Gastrocnemius medialis (tissue), 4 donors: ENCODE results near the gene STRN3. TPM values are rescaled to one million over a fixed set of nuclear protein-coding genes. Genes with fewer than 3 reads are reported as not detected.

Experiments
- ATAC-seq, 2 donors: fragments of 150-250 bp; one replicate each; pipeline ENCODE4 v1.9.1; 2016
- DNase-seq, 2 donors: peaks; one replicate each; pipeline ENCODE4 v3.0.0-alpha.2; 2019
- H3K27ac ChIP-seq, 4 donors: fragments of 200-600 bp; sonication (generic); 1 replicate in 1 of 4; 2 replicates in 3 of 4; pipeline ENCODE4 v1.5.1; 2016 to 2018; ENCODE audit warnings: mild to moderate bottlenecking in 2 of 4, moderate library complexity in 1 of 4
- H3K27me3 ChIP-seq, 3 donors: fragments of 200-600 bp; sonication (generic) in 2 of 3; 1 replicate in 1 of 3; 2 replicates in 2 of 3; pipeline versions ENCODE4 v1.5.1 to v1.6.0; 2016 to 2019; ENCODE audit warnings: mild to moderate bottlenecking in 1 of 3, moderate library complexity in 1 of 3
- H3K36me3 ChIP-seq, 2 donors: fragments of 200-600 bp; sonication (generic) in 1 of 2; one replicate each; pipeline ENCODE4 v1.5.1; 2017 to 2018
- H3K4me1 ChIP-seq, 2 donors: fragments of 200-600 bp; sonication (generic) in 1 of 2; one replicate each; pipeline ENCODE4 v1.5.1; 2016 to 2017; ENCODE audit warnings: mild to moderate bottlenecking in 2 of 2
- H3K4me3 ChIP-seq, 4 donors: fragments of 200-600 bp; sonication (generic) in 3 of 4; 1 replicate in 1 of 4; 2 replicates in 3 of 4; pipeline ENCODE4 v1.5.1; 2016 to 2019; ENCODE audit warnings: mild to moderate bottlenecking in 2 of 4
- H3K9me3 ChIP-seq, 3 donors: fragments of 200-600 bp; sonication (generic) in 2 of 3; 1 replicate in 1 of 3; 2 replicates in 2 of 3; pipeline ENCODE4 v1.5.1; 2016 to 2019
- CTCF ChIP-seq, 5 experiments: fragments of 450-650 bp in 3 of 5; fragments of 200-600 bp in 2 of 5; sonication (generic) in 2 of 5; IDR thresholded peaks in 4 of 5; conservative IDR thresholded peaks in 1 of 5; 1 replicate in 4 of 5; 2 replicates in 1 of 5; pipeline ENCODE4 v1.5.1; 2016 to 2019; ENCODE audit warnings: antibody characterized with exemption in 5 of 5, mild to moderate bottlenecking in 3 of 5, moderate library complexity in 3 of 5
- POLR2A ChIP-seq, 2 donors: fragments of 450-650 bp; IDR thresholded peaks; one replicate each; pipeline ENCODE4 v1.6.1; 2017; ENCODE audit warnings: antibody characterized with exemption in 2 of 2, mild to moderate bottlenecking in 2 of 2, moderate library complexity in 2 of 2
- in situ Hi-C, 4 donors: fragments of 200-750 bp; cut with MboI; loops; one replicate each; pipeline versions ENCODE4 v1.15.0 to v1.8.0; 2017; ENCODE audit warnings: low sequenced_read_pairs in 4 of 4
- intact Hi-C: fragments of 100-400 bp; cut with DNase I; formaldehyde crosslinking; loops from one replicate; pipeline ENCODE4 v1.15.1; 2023; ENCODE audit warnings: low total_unique reads
- total RNA-seq, 4 donors: library from RNA; depleted of rRNA; stranded (reverse); fragments of >200 nt; gene quantifications; one replicate each; pipeline versions ENCODE4 v1.1.0 to v1.2.3, GENCODE V29; 2016

The STRN3 gene
- total RNA-seq, 4 donors from 2014 or later, result 57.7 to 98.7 (median 77.9) TPM

GRCh38 chr14:31024577-31025366 is 1.4 kb downstream of the STRN3 start:
- DNase-seq (no peak), ATAC-seq (peak; percentile 9 to 20)
- peaks cover 0 to 8% of the 10 kb centered on the region in 2 donors for H3K36me3 ChIP-seq
- intact Hi-C loops (loop anchor here (10.0 kb wide), 1 partner anchor 1180 kb away; the partner anchor contains the start of genes RNU6-7 and RNU6-8), in situ Hi-C loops (no loop called here)
- no peaks in the 10 kb centered on the region for H3K9me3 ChIP-seq
- peak overlapping the region; percentile 90 to 98 (median 92) for H3K4me3 ChIP-seq
- no peaks in the 10 kb centered on the region for H3K27me3 ChIP-seq
- peaks cover 29 to 31% of the 10 kb centered on the region in 2 donors for H3K4me1 ChIP-seq
- TF ChIP-seq CTCF (IDR thresholded peaks at IDR 0.05 in 4 of 5, conservative IDR thresholded peaks at IDR 0.05 in 1 of 5) (no peak), POLR2A (IDR thresholded peaks at IDR 0.05) (no peak)
- peak overlapping the region; percentile 95 to 100 (median 100) for H3K27ac ChIP-seq

GRCh38 chr14:31024010-31024480 is 2.1 kb downstream of the STRN3 start:
- peak overlapping the region; percentile 95 to 100 (median 100) for H3K27ac ChIP-seq
- no peak for TF ChIP-seq POLR2A (IDR thresholded peaks at IDR 0.05)
- TF ChIP-seq CTCF (IDR thresholded peaks at IDR 0.05 in 4 of 5, conservative IDR thresholded peaks at IDR 0.05 in 1 of 5), result no peak
- peak overlapping the region; percentile 90 to 98 (median 92) for H3K4me3 ChIP-seq
- no peaks in the 10 kb centered on the region for H3K27me3 ChIP-seq
- intact Hi-C loops (loop anchor here (10.0 kb wide), 1 partner anchor 1181 kb away; the partner anchor contains the start of genes RNU6-7 and RNU6-8), in situ Hi-C loops (no loop called here)
- peaks cover 0 to 13% of the 10 kb centered on the region in 2 donors for H3K36me3 ChIP-seq
- DNase-seq (no peak), ATAC-seq (no peak)
- H3K4me1 ChIP-seq, result peaks cover 32 to 33% of the 10 kb centered on the region in 2 donors
- no peaks in the 10 kb centered on the region for H3K9me3 ChIP-seq

DNA sequence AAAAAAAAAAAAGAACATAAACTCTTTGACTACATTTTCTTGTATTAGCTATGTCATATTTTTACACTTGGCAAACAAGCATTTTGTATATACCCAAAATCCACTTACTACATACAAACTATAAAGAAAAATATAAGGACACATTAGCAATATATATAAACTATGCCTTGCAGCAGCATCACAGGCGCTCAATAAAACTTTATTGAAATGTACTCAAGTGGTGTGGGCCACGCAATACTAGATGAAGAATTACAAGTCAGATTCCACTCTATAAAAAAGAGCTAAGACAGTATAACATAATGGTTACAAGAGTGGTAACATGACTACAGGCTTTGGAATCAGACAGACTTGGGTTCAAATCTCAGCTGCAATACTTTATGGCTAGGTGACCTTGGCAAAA is 3.8 kb downstream of the STRN3 start:
- no peak for TF ChIP-seq POLR2A (IDR thresholded peaks at IDR 0.05)
- no peak for TF ChIP-seq CTCF (IDR thresholded peaks at IDR 0.05 in 4 of 5, conservative IDR thresholded peaks at IDR 0.05 in 1 of 5)
- DNase-seq (no peak), ATAC-seq (no peak)
- Histone ChIP-seq H3K27me3 (no peaks in the 10 kb centered on the region), H3K27ac (peak overlapping the region in 3 of 4 donors; percentile 95 to 100 (median 100)), H3K4me3 (no peak overlapping the region), H3K9me3 (no peaks in the 10 kb centered on the region), H3K4me1 (peaks cover 31 to 35% of the 10 kb centered on the region in 2 donors), H3K36me3 (peaks cover 0 to 13% of the 10 kb centered on the region in 2 donors)
- in situ Hi-C loops, result no loop called here
- intact Hi-C loops, result loop anchor here (10.0 kb wide), 1 partner anchor 1182 kb away; the partner anchor contains the start of genes RNU6-7 and RNU6-8

GRCh38 chr14:31021576-31021949 is 4.6 kb downstream of the STRN3 start:
- in situ Hi-C loops (no loop called here), intact Hi-C loops (loop anchor here (10.0 kb wide), 1 partner anchor 1183 kb away; the partner anchor contains the start of genes RNU6-7 and RNU6-8)
- ATAC-seq, result no peak
- no peaks in the 10 kb centered on the region for H3K27me3 ChIP-seq
- H3K27ac ChIP-seq, result peak overlapping the region in 3 of 4 donors; percentile 16 to 37 (median 36)
- H3K4me1 ChIP-seq, result peaks cover 29 to 31% of the 10 kb centered on the region in 2 donors
- DNase-seq, result no peak
- H3K9me3 ChIP-seq, result no peaks in the 10 kb centered on the region
- peaks cover 0 to 13% of the 10 kb centered on the region in 2 donors for H3K36me3 ChIP-seq
- TF ChIP-seq CTCF (IDR thresholded peaks at IDR 0.05 in 4 of 5, conservative IDR thresholded peaks at IDR 0.05 in 1 of 5) (no peak), POLR2A (IDR thresholded peaks at IDR 0.05) (no peak)
- H3K4me3 ChIP-seq, result no peak overlapping the region
